HG02678 (cell line): Measurements from ENCODE around the gene EXOC1L.

Source experiments
- ATAC-seq: cut with Tn5 transposase; IDR thresholded peaks from one replicate; pipeline ENCODE4 v1.9.1; 2021; ENCODE audit warnings: mild to moderate bottlenecking, moderate library complexity; ENCODE audit not compliant: unreplicated experiment

Gene EXOC1L

GRCh38 chr4:55819634-55820033 is at the start of gene EXOC1L:
Gene EXOC1L (plus strand): TSS chr4:55819790. CDS start chr4:55820027, 237 bp downstream.
- no peak for ATAC-seq

DNA sequence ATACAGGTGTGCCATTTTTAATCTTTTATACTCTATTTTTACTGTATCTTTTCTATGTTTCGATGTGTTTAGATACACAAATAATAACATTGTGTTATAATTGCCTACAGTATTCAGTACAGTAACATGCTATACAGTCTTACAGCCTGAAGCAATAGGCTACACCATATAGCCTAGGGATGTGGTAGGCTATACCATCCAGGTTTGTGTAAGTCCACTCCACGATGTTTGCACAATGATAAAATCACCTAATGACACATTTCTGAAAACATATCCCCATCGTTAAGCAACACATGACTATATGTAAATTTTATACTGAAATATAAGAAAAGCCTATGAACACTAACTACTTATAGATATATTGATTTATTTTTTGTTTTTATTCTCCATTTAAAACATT is 48.9 kb upstream of the EXOC1L start:
- ATAC-seq, result no peak

DNA sequence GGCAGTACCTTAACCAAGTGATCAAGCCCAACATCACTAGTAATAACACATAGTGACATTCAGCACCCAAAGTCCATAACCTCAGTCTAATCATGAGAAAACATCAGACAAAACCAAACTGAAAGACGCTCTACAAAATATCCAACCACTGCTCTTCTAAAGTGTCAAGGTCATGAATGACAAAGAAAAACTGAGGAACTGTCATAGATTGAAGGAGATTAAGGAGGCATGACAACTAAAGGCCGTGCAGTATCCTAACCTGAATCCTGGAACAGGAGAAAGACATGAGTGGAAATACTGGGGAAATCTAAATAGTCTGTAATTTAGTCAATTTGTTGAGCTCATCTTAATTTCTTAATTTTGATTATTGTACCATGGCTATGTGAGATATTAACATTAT is 38.2 kb upstream of the EXOC1L start:
- no peak for ATAC-seq

GRCh38 chr4:55781812-55782211 is 37.8 kb upstream of the EXOC1L start:
- no peak for ATAC-seq

GRCh38 chr4:55783584-55783983 is 36.0 kb upstream of the EXOC1L start:
- ATAC-seq, result no peak

GRCh38 chr4:55784747-55785146 is 34.8 kb upstream of the EXOC1L start:
- ATAC-seq, result no peak

DNA sequence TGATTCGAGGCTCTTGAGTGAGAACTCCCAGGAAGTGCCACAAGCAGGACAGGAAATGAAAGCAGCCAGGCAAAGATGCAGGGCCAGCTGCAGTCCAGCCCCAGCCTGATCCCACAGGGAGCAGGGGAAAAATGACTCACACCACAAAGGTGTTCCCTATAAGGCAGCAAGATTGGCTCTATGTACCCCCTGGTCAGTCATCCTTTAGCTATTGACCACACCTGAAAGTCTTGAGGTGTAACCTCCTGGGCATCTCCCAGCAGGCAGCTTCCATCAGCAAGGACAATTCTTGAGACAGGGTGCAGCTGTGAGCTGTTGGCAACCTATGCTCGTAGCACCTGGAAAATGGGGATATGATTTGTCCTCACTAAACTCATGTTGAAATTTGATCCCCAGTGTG is 27.9 kb upstream of the EXOC1L start:
- no peak for ATAC-seq

DNA sequence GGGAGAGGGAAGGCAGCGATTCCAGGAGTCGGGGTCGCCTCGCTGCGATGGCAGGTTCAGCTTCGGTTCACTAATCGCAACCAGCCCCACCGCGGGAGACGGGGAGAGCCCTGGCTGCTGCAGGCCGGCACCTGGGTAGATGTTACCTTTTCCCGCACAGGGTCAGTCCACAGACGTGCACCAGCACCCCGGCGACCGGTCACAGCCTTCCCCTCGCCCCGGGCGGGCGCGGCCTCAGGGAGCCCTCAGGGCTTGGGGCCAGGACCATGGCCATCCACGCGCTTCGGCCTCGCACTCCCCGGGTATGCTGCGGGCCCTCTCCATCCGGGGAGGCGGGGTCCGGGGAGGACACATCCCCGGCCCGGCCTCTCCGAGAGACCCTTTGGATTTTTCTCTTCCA is 26.1 kb upstream of the EXOC1L start:
- ATAC-seq, result no peak

GRCh38 chr4:55794053-55794452 is 25.5 kb upstream of the EXOC1L start:
- no peak for ATAC-seq

DNA sequence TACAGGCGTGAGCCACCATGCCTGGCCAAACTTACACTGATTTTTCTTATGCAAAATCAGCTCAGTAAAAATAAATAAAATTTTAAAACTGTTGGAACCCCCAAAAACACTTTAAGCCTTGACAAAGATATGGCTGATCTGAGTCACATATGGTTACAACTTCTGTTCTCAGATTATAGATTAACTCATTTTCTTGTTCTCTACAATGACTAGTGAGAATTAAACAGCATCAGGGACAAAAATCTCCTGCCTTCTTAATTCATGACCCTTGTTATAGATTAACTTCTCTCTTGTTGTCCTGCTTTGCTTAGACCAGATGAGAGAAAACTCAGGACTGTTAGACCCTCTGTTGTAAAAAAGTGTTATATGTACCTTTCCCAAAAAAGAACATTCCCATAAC is 24.2 kb upstream of the EXOC1L start:
- ATAC-seq, result no peak

- ATAC-seq, result no peak
These were observed 18.1 kb upstream of the EXOC1L start for GRCh38 chr4:55801498-55801897.

DNA sequence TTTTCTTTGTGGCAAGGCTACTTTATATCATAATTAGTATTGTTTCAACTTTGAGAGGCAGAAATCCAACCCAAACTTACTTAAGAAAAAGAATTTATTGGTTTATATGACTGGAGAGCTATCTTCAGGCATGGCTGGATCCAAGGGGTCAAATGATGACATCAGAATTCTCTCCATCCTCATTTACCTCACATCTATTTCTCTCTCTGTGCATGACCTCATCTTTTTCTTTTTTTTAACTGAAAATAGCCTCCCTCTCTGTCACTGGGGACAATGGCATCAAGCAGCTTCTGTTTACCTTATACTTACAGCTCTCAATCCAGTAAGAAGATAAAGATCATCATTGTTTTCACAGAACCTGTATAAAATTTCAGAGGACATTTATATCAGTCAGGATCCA is 12.0 kb upstream of the EXOC1L start:
- ATAC-seq, result no peak

GRCh38 chr4:55808186-55808585 is 11.4 kb upstream of the EXOC1L start:
- ATAC-seq, result no peak

GRCh38 chr4:55808632-55809031 is 11.0 kb upstream of the EXOC1L start:
- ATAC-seq, result no peak

- ATAC-seq, result no peak
These were observed 1.9 kb upstream of the EXOC1L start for GRCh38 chr4:55817691-55818090.

DNA sequence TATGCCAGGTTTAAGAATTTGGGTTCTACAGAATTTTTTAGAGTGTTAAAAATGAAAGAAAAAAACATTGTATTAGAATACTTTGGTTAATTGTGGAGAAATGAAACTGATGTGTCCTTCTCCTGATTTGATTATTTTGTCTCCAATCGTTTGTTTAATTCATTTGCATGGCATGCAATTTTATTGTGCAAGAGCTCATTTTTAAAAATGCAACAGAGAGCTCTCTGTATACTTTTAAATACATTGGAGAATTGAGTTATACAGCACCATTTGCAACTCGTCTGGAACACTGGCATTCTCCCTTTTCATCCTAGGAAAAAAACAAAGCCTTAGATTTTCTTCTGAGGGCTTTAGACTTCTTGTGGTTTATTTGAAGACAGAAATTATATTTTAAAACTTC is 689 bp downstream of the EXOC1L start:
- ATAC-seq, result no peak

- ATAC-seq, result no peak
These were observed 2.7 kb downstream of the EXOC1L start for GRCh38 chr4:55822329-55822728.

DNA sequence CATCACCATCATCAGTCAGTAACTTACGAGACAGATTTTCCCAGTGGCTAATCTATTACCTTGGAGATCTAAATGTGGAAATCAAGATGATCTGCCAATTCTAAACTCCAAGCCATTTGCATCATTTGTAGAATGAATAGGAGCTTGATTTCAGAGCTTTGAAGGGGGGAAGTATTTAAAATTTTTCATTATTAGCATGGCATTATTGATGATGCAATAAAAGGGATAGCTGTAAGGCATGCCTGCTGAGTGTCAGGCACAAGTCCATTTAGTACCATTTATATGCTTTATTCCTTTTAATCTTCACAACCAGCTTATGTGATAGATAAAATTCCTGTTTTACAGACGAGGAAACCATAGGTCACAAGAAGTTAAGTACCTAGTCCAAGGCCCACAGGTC is 5.3 kb downstream of the EXOC1L start:
- ATAC-seq, result no peak

- no peak for ATAC-seq
These were observed 7.4 kb downstream of the EXOC1L start for GRCh38 chr4:55826986-55827385.

DNA sequence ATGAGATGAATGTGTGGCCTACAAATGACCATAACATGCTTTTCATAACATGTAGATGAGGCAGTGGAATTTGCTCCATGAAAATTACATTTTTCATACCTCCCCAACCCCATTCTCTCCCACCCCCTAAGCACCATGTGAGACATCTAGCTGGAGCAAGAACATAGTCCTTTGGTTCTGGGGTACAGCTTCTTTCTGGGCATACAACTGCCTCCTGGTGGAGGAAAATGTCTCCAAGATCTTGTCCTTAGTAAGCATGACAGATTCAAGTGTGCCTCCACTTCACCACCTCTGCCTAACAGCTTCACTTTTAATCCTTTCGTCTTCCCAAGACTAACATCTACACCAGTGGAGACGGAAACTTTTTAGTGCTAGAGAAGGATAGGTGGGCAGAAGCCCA is 8.0 kb downstream of the EXOC1L start:
- no peak for ATAC-seq

DNA sequence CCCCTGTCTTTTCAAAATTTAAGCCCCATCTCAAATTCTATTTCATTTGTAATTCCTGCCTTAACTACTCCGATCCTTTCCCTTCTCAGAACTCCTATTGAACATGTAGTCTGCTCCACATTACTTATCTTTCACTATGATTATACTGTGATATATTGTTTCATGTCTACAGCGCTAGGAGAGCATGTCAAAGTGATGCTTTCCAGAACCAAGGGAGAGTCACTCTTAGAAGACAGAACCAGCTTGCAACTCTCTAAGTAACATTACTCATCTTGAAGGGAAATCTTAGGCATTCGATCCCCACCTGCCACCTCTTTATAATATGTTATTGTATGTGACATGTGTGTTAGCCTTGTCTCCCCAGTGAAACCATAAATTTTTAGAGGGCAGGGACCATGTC is 10.5 kb downstream of the EXOC1L start:
- no peak for ATAC-seq

DNA sequence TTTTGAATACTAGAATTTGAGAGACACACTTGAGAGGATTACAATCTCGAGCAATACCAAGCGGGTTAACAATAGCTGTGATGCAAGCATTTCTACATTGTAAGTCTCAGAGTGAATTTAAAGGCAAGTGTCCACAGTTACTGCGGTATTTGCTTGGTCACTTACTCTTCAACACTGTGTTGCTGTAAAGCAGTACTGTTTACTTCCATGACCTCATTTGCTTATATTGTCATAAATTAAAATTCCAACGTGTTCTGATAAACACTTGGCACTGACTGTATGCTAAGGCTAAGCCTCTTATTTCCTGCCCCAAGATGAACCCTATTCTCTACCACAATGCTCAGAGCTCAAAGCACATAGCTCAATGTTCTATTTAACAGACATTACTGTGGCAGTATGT is 11.1 kb downstream of the EXOC1L start:
- ATAC-seq, result no peak

GRCh38 chr4:55834086-55834795 is 14.7 kb downstream of the EXOC1L start:
- no peak for ATAC-seq
